H1 (cell line): ENCODE results near the gene CDC123. TPM values are rescaled to one million over a fixed set of nuclear protein-coding genes. Genes with fewer than 3 reads are reported as not detected.

ENCODE experiments used
- ASH2L ChIP-seq: fragments of 200-600, 300-600 bp; sonication (generic); IDR thresholded peaks from one replicate; pipeline ENCODE4 v1.7.1; 2017; ENCODE audit warnings: low read length
- BCL11A ChIP-seq, 2 experiments: IDR thresholded peaks; one replicate each; pipeline ENCODE4 v1.6.1; 2011; ENCODE audit warnings: low read depth in 2 of 2, low read length in 2 of 2, mild to moderate bottlenecking in 2 of 2
- CBX8 ChIP-seq: fragments of 300-800, 300-1000 bp; sonication (generic); IDR thresholded peaks from 2 replicates; pipeline ENCODE4 v1.7.1; 2016; ENCODE audit warnings: low read depth, low read length, borderline replicate concordance
- CREB1 ChIP-seq: IDR thresholded peaks from 2 replicates; pipeline ENCODE4 v1.6.1; 2012; ENCODE audit warnings: inconsistent platforms
- EP300 ChIP-seq, 2 experiments: IDR thresholded peaks; 1 replicate in 1 of 2; 2 replicates in 1 of 2; pipeline ENCODE4 v1.6.1; 2011 to 2012; ENCODE audit warnings: low read depth in 2 of 2, low read length in 2 of 2, mild to moderate bottlenecking in 2 of 2, borderline replicate concordance in 1 of 2, inconsistent platforms in 1 of 2, moderate library complexity in 1 of 2
- GABPA ChIP-seq: IDR thresholded peaks from 2 replicates; pipeline ENCODE4 v1.6.1; 2011; ENCODE audit warnings: mild to moderate bottlenecking, low read length, moderate library complexity, borderline replicate concordance; ENCODE audit not compliant: insufficient read depth
- JUND ChIP-seq: IDR thresholded peaks from 2 replicates; pipeline ENCODE4 v1.6.1; 2011; ENCODE audit warnings: mild to moderate bottlenecking, improper control_type of control experiment, low read length
- KDM5A ChIP-seq: fragments of 200-600 bp; IDR thresholded peaks from 2 replicates; pipeline ENCODE4 v1.7.1; 2012; ENCODE audit warnings: mild to moderate bottlenecking, low read length, inconsistent platforms, mixed read lengths
- MAFK ChIP-seq: IDR thresholded peaks from 2 replicates; pipeline ENCODE4 v1.6.1; 2012; ENCODE audit warnings: low read depth, mild to moderate bottlenecking, improper control_type of control experiment, low read length
- NANOG ChIP-seq: IDR thresholded peaks from 2 replicates; pipeline ENCODE4 v1.6.1; 2011; ENCODE audit warnings: low read length, low read depth, mild to moderate bottlenecking, inconsistent platforms; ENCODE audit not compliant: insufficient read depth, poor library complexity, severe bottlenecking
- PHF8 ChIP-seq: fragments of 200-600 bp; sonication (generic); conservative IDR thresholded peaks from 2 replicates; pipeline ENCODE4 v1.7.1; 2012; ENCODE audit warnings: low read depth, mild to moderate bottlenecking, inconsistent platforms, low read length, moderate library complexity
- POU5F1 ChIP-seq: IDR thresholded peaks from 2 replicates; pipeline ENCODE4 v1.6.1; 2011; ENCODE audit warnings: low read depth, mild to moderate bottlenecking, low read length, moderate library complexity
- RAD21 ChIP-seq, 2 experiments: IDR thresholded peaks in 1 of 2; conservative IDR thresholded peaks in 1 of 2; 2 replicates each; pipeline ENCODE4 v1.6.1; 2011; ENCODE audit warnings: low read depth in 2 of 2, low read length in 2 of 2, improper control_type of control experiment in 1 of 2, inconsistent platforms in 1 of 2, mild to moderate bottlenecking in 1 of 2, moderate library complexity in 1 of 2
- RFX5 ChIP-seq: IDR thresholded peaks from 2 replicates; pipeline ENCODE4 v1.6.1; 2011; ENCODE audit warnings: low read depth, low read length, improper control_type of control experiment, borderline replicate concordance
- SP4 ChIP-seq: IDR thresholded peaks from 2 replicates; pipeline ENCODE4 v1.6.1; 2012; ENCODE audit warnings: low read length, inconsistent platforms
- TCF12 ChIP-seq: IDR thresholded peaks from 2 replicates; pipeline ENCODE4 v1.6.1; 2011; ENCODE audit warnings: low read depth, mild to moderate bottlenecking, low read length
- USF2 ChIP-seq: IDR thresholded peaks from 2 replicates; pipeline ENCODE4 v1.6.1; 2011; ENCODE audit warnings: low read length, improper control_type of control experiment
- polyA plus RNA-seq, 7 experiments: library from polyadenylated mRNA; depleted of rRNA in 3 of 7; stranded (reverse) in 5 of 7; unstranded in 2 of 7; fragments of >200 nt in 5 of 7; fragments of 200-250 nt in 2 of 7; gene quantifications; 1 replicate in 5 of 7; 2 replicates in 1 of 7; 4 replicates in 1 of 7; pipeline versions ENCODE4 v1.2.1 to v1.2.3, GENCODE V29; 2011 to 2013; ENCODE audit warnings: missing spikeins in 2 of 7, mixed read lengths in 2 of 7
- total RNA-seq: library from RNA; stranded (reverse); fragmentation: NEBNext Ultra II Directional; extraction: Animal tissue kit (Norgen Biotek cat#: 25700); gene quantifications from 2 replicates; pipeline ENCODE4 v1.2.1, GENCODE V29; 2021
- TF ChIP-seq, protein P1 (sequence below), 3 experiments: IDR thresholded peaks; 1 replicate in 2 of 3; 2 replicates in 1 of 3; pipeline versions ENCODE4 v1.5.1 to v1.6.1; 2011; ENCODE audit warnings: low read length in 3 of 3, mild to moderate bottlenecking in 3 of 3, inconsistent platforms in 2 of 3, low read depth in 1 of 3, moderate library complexity in 1 of 3; ENCODE audit not compliant: insufficient read depth in 1 of 3; ENCODE audit errors: control extremely low read depth in 1 of 3

CDC123 gene
- total and polyA plus RNA-seq, 2 of the 8 experiments (the other 6 are each of a cell fraction or from before 2014, with no cell fraction given): 115 to 202 TPM

DNA sequence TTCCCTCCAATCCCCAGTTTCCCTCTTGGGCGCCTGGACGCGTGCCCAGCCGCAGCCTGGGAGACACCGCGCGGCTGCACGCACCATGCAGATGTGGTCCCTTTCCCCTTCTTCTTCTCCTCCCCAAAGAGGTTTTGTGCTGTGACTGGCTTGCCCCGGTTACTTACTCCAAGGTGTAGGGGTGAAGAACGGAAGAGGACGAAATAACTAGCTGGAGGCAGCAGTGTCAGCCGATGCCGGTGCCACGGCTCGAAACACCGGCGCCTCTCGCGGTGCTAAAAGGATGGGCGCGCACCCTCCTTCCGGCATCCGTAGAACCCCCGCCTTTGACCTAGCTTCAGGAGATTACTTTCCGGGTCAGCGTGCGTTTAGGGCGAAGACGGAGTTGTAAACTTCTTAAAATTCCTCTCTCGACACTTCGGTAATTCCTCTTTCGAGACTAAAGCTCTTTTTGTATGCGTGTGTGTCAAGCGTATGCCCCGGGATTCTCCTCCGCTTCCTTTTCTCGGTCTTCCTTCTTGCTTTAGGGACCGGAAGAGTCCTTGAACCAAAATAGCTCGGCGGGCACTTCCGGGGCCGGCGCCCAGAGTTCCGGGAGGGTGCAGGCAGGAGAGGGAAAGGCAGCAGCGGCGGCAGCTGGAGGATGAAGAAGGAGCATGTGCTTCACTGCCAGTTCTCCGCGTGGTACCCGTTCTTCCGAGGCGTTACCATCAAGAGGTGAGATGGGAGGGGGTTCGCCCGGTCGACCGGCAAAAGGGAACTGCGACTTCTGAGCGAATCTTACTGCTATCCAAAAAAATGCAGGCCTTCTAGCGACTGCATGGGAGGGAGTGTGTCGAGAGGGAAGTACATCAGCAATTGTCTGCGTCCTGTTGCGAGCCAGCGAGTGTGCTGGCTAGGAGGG, at the start of gene CDC123, which contains the start of gene NUDT5 (continued):
- TF ChIP-seq POU5F1 (no peak), KDM5A (peak; percentile 75), ASH2L (peak; percentile 97), BCL11A (IDR thresholded peaks at IDR 0.05; ENCODE audit: low read depth in 2 of 2, low read length in 2 of 2) (no peak), USF2 (no peak), NANOG (no peak), JUND (no peak), CREB1 (0 out of 2 replicates have a peak, but pooled peaks have one; percentile 5), SP4 (peak; percentile 64; the same call in 1 of the 2 replicates), GABPA (peak; percentile 97), PHF8 (peak; percentile 86), MAFK (no peak), CBX8 (no peak), TCF12 (no peak), RFX5 (0 out of 2 replicates have a peak, but pooled peaks have one; percentile 20), EP300 (IDR thresholded peaks at IDR 0.05; ENCODE audit: borderline replicate concordance in 1 of 2, low read depth in 2 of 2, low read length in 2 of 2) (0 out of 3 replicates have a peak, but pooled peaks of 1 of the 2 experiments have one; percentile 60), RAD21 (IDR thresholded peaks at IDR 0.05 in 1 of 2, conservative IDR thresholded peaks at IDR 0.05 in 1 of 2; ENCODE audit: low read depth in 2 of 2, low read length in 2 of 2) (no peak)
- TF ChIP-seq, protein P1, sequence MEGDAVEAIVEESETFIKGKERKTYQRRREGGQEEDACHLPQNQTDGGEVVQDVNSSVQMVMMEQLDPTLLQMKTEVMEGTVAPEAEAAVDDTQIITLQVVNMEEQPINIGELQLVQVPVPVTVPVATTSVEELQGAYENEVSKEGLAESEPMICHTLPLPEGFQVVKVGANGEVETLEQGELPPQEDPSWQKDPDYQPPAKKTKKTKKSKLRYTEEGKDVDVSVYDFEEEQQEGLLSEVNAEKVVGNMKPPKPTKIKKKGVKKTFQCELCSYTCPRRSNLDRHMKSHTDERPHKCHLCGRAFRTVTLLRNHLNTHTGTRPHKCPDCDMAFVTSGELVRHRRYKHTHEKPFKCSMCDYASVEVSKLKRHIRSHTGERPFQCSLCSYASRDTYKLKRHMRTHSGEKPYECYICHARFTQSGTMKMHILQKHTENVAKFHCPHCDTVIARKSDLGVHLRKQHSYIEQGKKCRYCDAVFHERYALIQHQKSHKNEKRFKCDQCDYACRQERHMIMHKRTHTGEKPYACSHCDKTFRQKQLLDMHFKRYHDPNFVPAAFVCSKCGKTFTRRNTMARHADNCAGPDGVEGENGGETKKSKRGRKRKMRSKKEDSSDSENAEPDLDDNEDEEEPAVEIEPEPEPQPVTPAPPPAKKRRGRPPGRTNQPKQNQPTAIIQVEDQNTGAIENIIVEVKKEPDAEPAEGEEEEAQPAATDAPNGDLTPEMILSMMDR (IDR thresholded peaks at IDR 0.05; ENCODE audit: control extremely low read depth in 1 of 3, insufficient read depth in 1 of 3, low read depth in 1 of 3, low read length in 3 of 3): no peak
